Retinal pigment epithelial cell (primary cell): ENCODE data around the gene ZFP42.

Experiments
- DNase-seq: peaks from one replicate; pipeline ENCODE4 v3.0.0-alpha.2; 2010; ENCODE audit warnings: low read depth
- H3K4me3 ChIP-seq: 2 replicates; pipeline ENCODE4 v1.5.1; 2011; ENCODE audit warnings: mild to moderate bottlenecking, low read length, control low read depth, moderate library complexity
- TF ChIP-seq, protein P1 (sequence below): conservative IDR thresholded peaks from 2 replicates; pipeline ENCODE4 v1.5.1; 2011; ENCODE audit warnings: low read depth, low read length, control low read depth, inconsistent platforms

Gene ZFP42

GRCh38 chr4:188018262-188018661 lies 22.7 kb downstream of the ZFP42 start:
- H3K4me3 ChIP-seq, result no peak overlapping the region
- DNase-seq, result no peak
- TF ChIP-seq, protein P1, sequence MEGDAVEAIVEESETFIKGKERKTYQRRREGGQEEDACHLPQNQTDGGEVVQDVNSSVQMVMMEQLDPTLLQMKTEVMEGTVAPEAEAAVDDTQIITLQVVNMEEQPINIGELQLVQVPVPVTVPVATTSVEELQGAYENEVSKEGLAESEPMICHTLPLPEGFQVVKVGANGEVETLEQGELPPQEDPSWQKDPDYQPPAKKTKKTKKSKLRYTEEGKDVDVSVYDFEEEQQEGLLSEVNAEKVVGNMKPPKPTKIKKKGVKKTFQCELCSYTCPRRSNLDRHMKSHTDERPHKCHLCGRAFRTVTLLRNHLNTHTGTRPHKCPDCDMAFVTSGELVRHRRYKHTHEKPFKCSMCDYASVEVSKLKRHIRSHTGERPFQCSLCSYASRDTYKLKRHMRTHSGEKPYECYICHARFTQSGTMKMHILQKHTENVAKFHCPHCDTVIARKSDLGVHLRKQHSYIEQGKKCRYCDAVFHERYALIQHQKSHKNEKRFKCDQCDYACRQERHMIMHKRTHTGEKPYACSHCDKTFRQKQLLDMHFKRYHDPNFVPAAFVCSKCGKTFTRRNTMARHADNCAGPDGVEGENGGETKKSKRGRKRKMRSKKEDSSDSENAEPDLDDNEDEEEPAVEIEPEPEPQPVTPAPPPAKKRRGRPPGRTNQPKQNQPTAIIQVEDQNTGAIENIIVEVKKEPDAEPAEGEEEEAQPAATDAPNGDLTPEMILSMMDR, result no peak

DNA sequence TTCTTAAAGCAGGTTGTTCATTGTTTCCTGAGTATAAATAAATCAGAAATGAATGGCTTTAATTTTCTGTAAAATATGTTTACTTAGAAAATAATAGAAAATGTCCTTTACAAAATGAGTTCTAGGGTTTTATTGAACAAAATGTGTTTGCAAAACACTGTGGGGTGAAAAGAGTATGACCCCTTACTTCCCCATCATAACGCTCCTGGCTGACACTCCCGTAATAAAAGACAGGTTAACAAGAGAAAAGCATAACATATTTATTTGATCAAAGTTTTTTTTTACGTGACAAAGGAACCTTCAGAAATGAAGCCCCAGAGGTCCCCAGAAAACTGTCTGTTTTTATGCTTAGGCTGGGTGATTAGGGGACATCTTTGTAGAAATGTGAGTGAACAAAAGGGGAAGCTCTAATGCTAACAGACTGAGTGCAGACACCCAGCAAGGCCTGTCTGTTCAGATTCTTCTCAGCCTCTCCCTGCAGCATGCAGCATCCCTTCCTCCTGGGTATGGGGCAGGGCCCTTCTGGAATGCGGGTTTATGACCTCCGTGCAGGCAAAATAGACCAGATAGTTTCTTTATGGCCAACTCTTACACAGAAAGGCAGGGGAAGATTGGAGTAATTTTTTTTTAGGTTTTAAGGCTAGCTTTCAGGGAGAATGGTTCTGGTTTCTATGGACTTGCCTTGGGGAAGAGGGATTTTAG lies 26.1 kb downstream of the ZFP42 start:
- TF ChIP-seq, protein P1, result no peak
- DNase-seq, result no peak
- H3K4me3 ChIP-seq, result no peak overlapping the region

DNA sequence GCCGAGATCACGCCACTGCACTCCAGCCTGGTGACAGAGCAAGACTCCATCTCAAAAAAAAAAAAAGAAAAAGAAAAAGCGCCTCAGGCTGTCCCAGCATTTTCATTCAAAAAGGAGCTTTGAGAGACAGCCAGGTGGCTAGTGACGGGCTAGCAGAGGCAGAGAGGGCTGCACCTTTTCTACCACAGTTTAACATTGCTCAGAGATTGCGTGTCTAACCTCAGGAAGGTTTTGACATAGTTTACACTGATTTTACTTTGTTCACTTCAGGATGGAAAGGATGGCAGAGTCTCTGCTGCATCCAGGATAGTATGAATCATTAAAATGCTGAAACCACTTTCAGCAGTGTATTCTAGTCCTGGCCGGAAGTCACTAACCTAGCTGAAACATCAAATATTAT lies 28.1 kb downstream of the ZFP42 start:
- TF ChIP-seq, protein P1, result no peak
- no peak for DNase-seq
- H3K4me3 ChIP-seq, result no peak overlapping the region

- DNase-seq, result no peak
- no peak overlapping the region for H3K4me3 ChIP-seq
- TF ChIP-seq, protein P1, result no peak
Measured at GRCh38 chr4:188025476-188025875, 29.9 kb downstream of the ZFP42 start.

- DNase-seq, result no peak
- no peak overlapping the region for H3K4me3 ChIP-seq
- TF ChIP-seq, protein P1, result no peak
Measured at GRCh38 chr4:188029114-188029513, 33.5 kb downstream of the ZFP42 start.

DNA sequence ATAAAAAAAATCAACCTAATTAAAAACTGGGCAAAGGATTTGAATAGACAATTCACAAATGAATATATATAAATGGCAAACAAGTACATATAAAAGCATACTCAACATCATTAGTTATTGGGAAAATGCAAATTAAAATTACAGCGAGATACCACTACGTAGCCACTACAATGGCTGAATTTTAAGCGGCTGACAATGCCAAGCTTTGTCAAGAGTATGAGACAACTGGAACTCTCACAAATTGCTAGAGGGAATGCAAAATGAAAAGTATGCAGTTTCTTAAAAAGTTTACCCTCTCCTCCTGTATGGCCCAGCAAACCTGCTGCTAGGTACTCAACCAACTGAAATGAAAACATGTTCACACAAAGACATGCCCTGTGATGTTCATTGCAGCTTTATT lies 34.8 kb downstream of the ZFP42 start:
- no peak overlapping the region for H3K4me3 ChIP-seq
- no peak for DNase-seq
- TF ChIP-seq, protein P1, result no peak

GRCh38 chr4:188031751-188032150 lies 36.2 kb downstream of the ZFP42 start:
- TF ChIP-seq, protein P1, result no peak

More at GRCh38 chr4:188031751-188032150, 36.2 kb downstream of the ZFP42 start:
- no peak overlapping the region for H3K4me3 ChIP-seq
- DNase-seq, result no peak
